ENCODE results near the gene LRFN2. TPM values are rescaled to one million over a fixed set of nuclear protein-coding genes. Genes with fewer than 3 reads are reported as not detected.

The LRFN2 gene
- total and polyA plus RNA-seq, 2 experiments from 2014 or later: 0.29 to 2.5 TPM

DNA sequence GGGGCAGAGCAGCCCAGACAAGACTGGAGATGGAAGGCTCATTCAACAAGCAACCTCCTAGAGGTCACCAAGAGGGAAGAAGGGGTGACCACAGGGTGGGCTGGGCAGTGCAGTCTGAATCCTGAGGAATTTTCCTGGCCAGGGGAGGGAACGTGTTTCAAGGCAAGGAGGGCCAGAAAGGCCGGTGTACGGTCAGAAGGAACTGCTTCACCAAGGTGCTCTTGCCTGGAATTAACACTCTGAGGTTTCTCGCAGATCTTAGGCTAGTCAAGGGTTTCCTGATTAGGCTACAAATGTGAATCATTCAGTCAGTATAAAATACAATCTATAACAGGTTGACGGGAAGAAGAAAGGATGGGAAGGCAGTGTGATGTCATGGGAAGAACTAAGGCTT, 199.3 kb downstream of the LRFN2 start:
- ATAC-seq (no peak), DNase-seq (ENCODE audit: low spot score) (no peak)
- Histone ChIP-seq H3K4me3 (no peak overlapping the region), H3K79me2 (replicated peaks; ENCODE audit: insufficient read depth) (no peaks in the 10 kb centered on the region), H3F3A (replicated peaks; ENCODE audit: low read depth) (no peaks in the 10 kb centered on the region), H3K27me3 (ENCODE audit: insufficient read depth) (no peaks in the 10 kb centered on the region), H3K4me2 (no peak overlapping the region), H3K36me3 (ENCODE audit: insufficient read depth) (no peaks in the 10 kb centered on the region), H3K4me1 (ENCODE audit: insufficient read depth) (no peaks in the 10 kb centered on the region), H2AFZ (no peak overlapping the region), H3K9me2 (ENCODE audit: insufficient read depth) (0 out of 2 replicates have a peak, but pooled peaks cover 6% of the 10 kb centered on the region), H3K27ac (ENCODE audit: low read depth) (no peak overlapping the region), H4K20me1 (replicated peaks; ENCODE audit: insufficient read depth) (no peaks in the 10 kb centered on the region)
- no peaks in the 10 kb centered on the region; the same call in 2 of the 3 replicates for H3K4me1 Mint-ChIP-seq
- no peak overlapping the region for H3K27ac Mint-ChIP-seq
- H3K36me3 Mint-ChIP-seq (ENCODE audit: low read depth): no peaks in the 10 kb centered on the region
- H3K27me3 Mint-ChIP-seq (ENCODE audit: insufficient read depth, low read depth, poor library complexity): peaks cover 8% of the 10 kb centered on the region
- no peaks in the 10 kb centered on the region for H3K9me3 Mint-ChIP-seq
- TF ChIP-seq NANOG (IDR thresholded peaks at IDR 0.05; ENCODE audit: borderline replicate concordance): no peak
- no peak for TF ChIP-seq STAT1 (IDR thresholded peaks at IDR 0.05; ENCODE audit: unreplicated experiment)
- TF ChIP-seq, protein P1, sequence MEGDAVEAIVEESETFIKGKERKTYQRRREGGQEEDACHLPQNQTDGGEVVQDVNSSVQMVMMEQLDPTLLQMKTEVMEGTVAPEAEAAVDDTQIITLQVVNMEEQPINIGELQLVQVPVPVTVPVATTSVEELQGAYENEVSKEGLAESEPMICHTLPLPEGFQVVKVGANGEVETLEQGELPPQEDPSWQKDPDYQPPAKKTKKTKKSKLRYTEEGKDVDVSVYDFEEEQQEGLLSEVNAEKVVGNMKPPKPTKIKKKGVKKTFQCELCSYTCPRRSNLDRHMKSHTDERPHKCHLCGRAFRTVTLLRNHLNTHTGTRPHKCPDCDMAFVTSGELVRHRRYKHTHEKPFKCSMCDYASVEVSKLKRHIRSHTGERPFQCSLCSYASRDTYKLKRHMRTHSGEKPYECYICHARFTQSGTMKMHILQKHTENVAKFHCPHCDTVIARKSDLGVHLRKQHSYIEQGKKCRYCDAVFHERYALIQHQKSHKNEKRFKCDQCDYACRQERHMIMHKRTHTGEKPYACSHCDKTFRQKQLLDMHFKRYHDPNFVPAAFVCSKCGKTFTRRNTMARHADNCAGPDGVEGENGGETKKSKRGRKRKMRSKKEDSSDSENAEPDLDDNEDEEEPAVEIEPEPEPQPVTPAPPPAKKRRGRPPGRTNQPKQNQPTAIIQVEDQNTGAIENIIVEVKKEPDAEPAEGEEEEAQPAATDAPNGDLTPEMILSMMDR (conservative IDR thresholded peaks at IDR 0.05; ENCODE audit: low read depth in 2 of 2): no peak
- TF ChIP-seq ZNF331 (CRISPR knock-in tag; IDR thresholded peaks at IDR 0.05; ENCODE audit: low read depth): no peak
- TF ChIP-seq, protein P2, sequence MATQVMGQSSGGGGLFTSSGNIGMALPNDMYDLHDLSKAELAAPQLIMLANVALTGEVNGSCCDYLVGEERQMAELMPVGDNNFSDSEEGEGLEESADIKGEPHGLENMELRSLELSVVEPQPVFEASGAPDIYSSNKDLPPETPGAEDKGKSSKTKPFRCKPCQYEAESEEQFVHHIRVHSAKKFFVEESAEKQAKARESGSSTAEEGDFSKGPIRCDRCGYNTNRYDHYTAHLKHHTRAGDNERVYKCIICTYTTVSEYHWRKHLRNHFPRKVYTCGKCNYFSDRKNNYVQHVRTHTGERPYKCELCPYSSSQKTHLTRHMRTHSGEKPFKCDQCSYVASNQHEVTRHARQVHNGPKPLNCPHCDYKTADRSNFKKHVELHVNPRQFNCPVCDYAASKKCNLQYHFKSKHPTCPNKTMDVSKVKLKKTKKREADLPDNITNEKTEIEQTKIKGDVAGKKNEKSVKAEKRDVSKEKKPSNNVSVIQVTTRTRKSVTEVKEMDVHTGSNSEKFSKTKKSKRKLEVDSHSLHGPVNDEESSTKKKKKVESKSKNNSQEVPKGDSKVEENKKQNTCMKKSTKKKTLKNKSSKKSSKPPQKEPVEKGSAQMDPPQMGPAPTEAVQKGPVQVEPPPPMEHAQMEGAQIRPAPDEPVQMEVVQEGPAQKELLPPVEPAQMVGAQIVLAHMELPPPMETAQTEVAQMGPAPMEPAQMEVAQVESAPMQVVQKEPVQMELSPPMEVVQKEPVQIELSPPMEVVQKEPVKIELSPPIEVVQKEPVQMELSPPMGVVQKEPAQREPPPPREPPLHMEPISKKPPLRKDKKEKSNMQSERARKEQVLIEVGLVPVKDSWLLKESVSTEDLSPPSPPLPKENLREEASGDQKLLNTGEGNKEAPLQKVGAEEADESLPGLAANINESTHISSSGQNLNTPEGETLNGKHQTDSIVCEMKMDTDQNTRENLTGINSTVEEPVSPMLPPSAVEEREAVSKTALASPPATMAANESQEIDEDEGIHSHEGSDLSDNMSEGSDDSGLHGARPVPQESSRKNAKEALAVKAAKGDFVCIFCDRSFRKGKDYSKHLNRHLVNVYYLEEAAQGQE (IDR thresholded peaks at IDR 0.05; ENCODE audit: unreplicated experiment): no peak
- no peak for TF ChIP-seq JUNB (IDR thresholded peaks at IDR 0.05; ENCODE audit: unreplicated experiment)
- TF ChIP-seq EZH2phosphoT487 (IDR thresholded peaks at IDR 0.05; ENCODE audit: unreplicated experiment): no peak
- TF ChIP-seq EZH2 (IDR thresholded peaks at IDR 0.05; ENCODE audit: low read depth, unreplicated experiment): no peak
- TF ChIP-seq, protein P3, sequence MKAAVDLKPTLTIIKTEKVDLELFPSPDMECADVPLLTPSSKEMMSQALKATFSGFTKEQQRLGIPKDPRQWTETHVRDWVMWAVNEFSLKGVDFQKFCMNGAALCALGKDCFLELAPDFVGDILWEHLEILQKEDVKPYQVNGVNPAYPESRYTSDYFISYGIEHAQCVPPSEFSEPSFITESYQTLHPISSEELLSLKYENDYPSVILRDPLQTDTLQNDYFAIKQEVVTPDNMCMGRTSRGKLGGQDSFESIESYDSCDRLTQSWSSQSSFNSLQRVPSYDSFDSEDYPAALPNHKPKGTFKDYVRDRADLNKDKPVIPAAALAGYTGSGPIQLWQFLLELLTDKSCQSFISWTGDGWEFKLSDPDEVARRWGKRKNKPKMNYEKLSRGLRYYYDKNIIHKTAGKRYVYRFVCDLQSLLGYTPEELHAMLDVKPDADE (IDR thresholded peaks at IDR 0.05): no peak
- TF ChIP-seq CREB1 (CRISPR knock-in tag; IDR thresholded peaks at IDR 0.05; ENCODE audit: low read depth): no peak
- TF ChIP-seq POLR2AphosphoS5 (IDR thresholded peaks at IDR 0.05; ENCODE audit: low read depth): no peak
- TF ChIP-seq, protein P4, sequence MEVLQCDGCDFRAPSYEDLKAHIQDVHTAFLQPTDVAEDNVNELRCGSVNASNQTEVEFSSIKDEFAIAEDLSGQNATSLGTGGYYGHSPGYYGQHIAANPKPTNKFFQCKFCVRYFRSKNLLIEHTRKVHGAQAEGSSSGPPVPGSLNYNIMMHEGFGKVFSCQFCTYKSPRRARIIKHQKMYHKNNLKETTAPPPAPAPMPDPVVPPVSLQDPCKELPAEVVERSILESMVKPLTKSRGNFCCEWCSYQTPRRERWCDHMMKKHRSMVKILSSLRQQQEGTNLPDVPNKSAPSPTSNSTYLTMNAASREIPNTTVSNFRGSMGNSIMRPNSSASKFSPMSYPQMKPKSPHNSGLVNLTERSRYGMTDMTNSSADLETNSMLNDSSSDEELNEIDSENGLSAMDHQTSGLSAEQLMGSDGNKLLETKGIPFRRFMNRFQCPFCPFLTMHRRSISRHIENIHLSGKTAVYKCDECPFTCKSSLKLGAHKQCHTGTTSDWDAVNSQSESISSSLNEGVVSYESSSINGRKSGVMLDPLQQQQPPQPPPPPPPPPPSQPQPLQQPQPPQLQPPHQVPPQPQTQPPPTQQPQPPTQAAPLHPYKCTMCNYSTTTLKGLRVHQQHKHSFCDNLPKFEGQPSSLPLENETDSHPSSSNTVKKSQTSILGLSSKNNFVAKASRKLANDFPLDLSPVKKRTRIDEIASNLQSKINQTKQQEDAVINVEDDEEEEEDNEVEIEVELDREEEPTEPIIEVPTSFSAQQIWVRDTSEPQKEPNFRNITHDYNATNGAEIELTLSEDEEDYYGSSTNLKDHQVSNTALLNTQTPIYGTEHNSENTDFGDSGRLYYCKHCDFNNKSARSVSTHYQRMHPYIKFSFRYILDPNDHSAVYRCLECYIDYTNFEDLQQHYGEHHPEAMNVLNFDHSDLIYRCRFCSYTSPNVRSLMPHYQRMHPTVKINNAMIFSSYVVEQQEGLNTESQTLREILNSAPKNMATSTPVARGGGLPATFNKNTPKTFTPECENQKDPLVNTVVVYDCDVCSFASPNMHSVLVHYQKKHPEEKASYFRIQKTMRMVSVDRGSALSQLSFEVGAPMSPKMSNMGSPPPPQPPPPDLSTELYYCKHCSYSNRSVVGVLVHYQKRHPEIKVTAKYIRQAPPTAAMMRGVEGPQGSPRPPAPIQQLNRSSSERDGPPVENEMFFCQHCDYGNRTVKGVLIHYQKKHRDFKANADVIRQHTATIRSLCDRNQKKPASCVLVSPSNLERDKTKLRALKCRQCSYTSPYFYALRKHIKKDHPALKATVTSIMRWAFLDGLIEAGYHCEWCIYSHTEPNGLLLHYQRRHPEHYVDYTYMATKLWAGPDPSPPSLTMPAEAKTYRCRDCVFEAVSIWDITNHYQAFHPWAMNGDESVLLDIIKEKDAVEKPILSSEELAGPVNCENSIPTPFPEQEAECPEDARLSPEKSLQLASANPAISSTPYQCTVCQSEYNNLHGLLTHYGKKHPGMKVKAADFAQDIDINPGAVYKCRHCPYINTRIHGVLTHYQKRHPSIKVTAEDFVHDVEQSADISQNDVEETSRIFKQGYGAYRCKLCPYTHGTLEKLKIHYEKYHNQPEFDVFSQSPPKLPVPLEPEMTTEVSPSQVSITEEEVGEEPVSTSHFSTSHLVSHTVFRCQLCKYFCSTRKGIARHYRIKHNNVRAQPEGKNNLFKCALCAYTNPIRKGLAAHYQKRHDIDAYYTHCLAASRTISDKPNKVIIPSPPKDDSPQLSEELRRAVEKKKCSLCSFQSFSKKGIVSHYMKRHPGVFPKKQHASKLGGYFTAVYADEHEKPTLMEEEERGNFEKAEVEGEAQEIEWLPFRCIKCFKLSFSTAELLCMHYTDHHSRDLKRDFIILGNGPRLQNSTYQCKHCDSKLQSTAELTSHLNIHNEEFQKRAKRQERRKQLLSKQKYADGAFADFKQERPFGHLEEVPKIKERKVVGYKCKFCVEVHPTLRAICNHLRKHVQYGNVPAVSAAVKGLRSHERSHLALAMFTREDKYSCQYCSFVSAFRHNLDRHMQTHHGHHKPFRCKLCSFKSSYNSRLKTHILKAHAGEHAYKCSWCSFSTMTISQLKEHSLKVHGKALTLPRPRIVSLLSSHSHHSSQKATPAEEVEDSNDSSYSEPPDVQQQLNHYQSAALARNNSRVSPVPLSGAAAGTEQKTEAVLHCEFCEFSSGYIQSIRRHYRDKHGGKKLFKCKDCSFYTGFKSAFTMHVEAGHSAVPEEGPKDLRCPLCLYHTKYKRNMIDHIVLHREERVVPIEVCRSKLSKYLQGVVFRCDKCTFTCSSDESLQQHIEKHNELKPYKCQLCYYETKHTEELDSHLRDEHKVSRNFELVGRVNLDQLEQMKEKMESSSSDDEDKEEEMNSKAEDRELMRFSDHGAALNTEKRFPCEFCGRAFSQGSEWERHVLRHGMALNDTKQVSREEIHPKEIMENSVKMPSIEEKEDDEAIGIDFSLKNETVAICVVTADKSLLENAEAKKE (CRISPR knock-in tag; IDR thresholded peaks at IDR 0.05): no peak
- TF ChIP-seq ZNF114 (CRISPR knock-in tag; IDR thresholded peaks at IDR 0.05): no peak
- H3K4me3 Mint-ChIP-seq: no peak overlapping the region

All from GM23338 (cell line).